GM18951 (cell line): Measurements from ENCODE around the gene DCAF11.
"Not testable (repeated sequence)": the region's sequence is repeated elsewhere in the genome, so short reads cannot be mapped to it uniquely, and the experiment has no call there.

ENCODE experiments used
- POLR2A ChIP-seq: IDR thresholded peaks from 4 replicates; pipeline ENCODE4 v1.6.1; 2011; ENCODE audit warnings: mild to moderate bottlenecking; ENCODE audit not compliant: insufficient read length, insufficient read depth; ENCODE audit errors: extremely low read depth
- in situ Hi-C: fragments of 300-500 bp; cut with MboI; formaldehyde crosslinking; loops from one replicate; pipeline ENCODE4 v1.12.0; 2022; ENCODE audit warnings: low sequenced_read_pairs, mixed read lengths, inconsistent platforms; ENCODE audit not compliant: unreplicated experiment

DCAF11 gene

GRCh38 chr14:24094841-24095270 lies 19.7 kb upstream of the DCAF11 start:
- in situ Hi-C loops: loop anchor here (25.0 kb wide), 1 partner anchor 108 kb away; the partner anchor contains the start of gene DHRS4L2
- no peak for TF ChIP-seq POLR2A

GRCh38 chr14:24095271-24096068 lies 19.1 kb upstream of the DCAF11 start:
- in situ Hi-C loops: loop anchor here (25.0 kb wide), 1 partner anchor 108 kb away; the partner anchor contains the start of gene DHRS4L2
- peak; percentile 97 for TF ChIP-seq POLR2A

- no peak for TF ChIP-seq POLR2A
- in situ Hi-C loops: loop anchor here (25.0 kb wide), 1 partner anchor 109 kb away; the partner anchor contains the start of gene DHRS4L2
Observed at GRCh38 chr14:24096545-24097181, 17.9 kb upstream of the DCAF11 start.

- no peak for TF ChIP-seq POLR2A
- in situ Hi-C loops: loop anchor here (25.0 kb wide), 1 partner anchor 111 kb away; the partner anchor contains the start of gene DHRS4L2
Observed at GRCh38 chr14:24098229-24098926, 16.2 kb upstream of the DCAF11 start.

GRCh38 chr14:24098927-24099813 lies 15.4 kb upstream of the DCAF11 start:
- TF ChIP-seq POLR2A: no peak
- in situ Hi-C loops: loop anchor here (25.0 kb wide), 1 partner anchor 112 kb away; the partner anchor contains the start of gene DHRS4L2

- in situ Hi-C loops: no loop called here
- no peak for TF ChIP-seq POLR2A
Observed at GRCh38 chr14:24100197-24100981, 14.2 kb upstream of the DCAF11 start.

- TF ChIP-seq POLR2A: no peak
- in situ Hi-C loops: no loop called here
Observed at GRCh38 chr14:24100982-24101494, 13.5 kb upstream of the DCAF11 start.

GRCh38 chr14:24102357-24103048 lies 12.1 kb upstream of the DCAF11 start:
- no peak for TF ChIP-seq POLR2A

GRCh38 chr14:24103451-24103850 lies 11.1 kb upstream of the DCAF11 start:
- in situ Hi-C loops: no loop called here
- no peak for TF ChIP-seq POLR2A

More at GRCh38 chr14:24102357-24103048, 12.1 kb upstream of the DCAF11 start:
- in situ Hi-C loops: no loop called here

- in situ Hi-C loops: not testable (repeated sequence)
Observed at GRCh38 chr14:24105609-24106239, 8.9 kb upstream of the DCAF11 start.
